GM19468 (cell line): ENCODE data around the gene OR5AL1.
"Not testable (repeated sequence)": the region's sequence is repeated elsewhere in the genome, so short reads cannot be mapped to it uniquely, and the experiment has no call there.

Source experiments
- ATAC-seq: cut with Tn5 transposase; IDR thresholded peaks from one replicate; pipeline ENCODE4 v1.9.1; 2021; ENCODE audit warnings: mild to moderate bottlenecking, moderate library complexity, moderate number of reproducible peaks; ENCODE audit not compliant: unreplicated experiment; ENCODE audit errors: extremely low read depth

Gene OR5AL1

GRCh38 chr11:56412396-56412795 is at the start of gene OR5AL1:
Gene OR5AL1 (plus strand): TSS chr11:56412696.
- no peak for ATAC-seq

- no peak for ATAC-seq
These were observed 37.2 kb upstream of the OR5AL1 start, which contains the start of gene OR8U1 for GRCh38 chr11:56375324-56375723. Gene OR8U1 (plus strand): TSS chr11:56375624. CDS start chr11:56375624, 0 bp downstream.

GRCh38 chr11:56380120-56380519 is 32.4 kb upstream of the OR5AL1 start:
- no peak for ATAC-seq

GRCh38 chr11:56394381-56394780 is 18.1 kb upstream of the OR5AL1 start:
- no peak for ATAC-seq

GRCh38 chr11:56396047-56396446 is 16.4 kb upstream of the OR5AL1 start:
- no peak for ATAC-seq

GRCh38 chr11:56401858-56402461 is 10.5 kb upstream of the OR5AL1 start:
- ATAC-seq = not testable (repeated sequence)

GRCh38 chr11:56404393-56404792 is 8.1 kb upstream of the OR5AL1 start:
- no peak for ATAC-seq

- no peak for ATAC-seq
These were observed 1.7 kb upstream of the OR5AL1 start for GRCh38 chr11:56410801-56411200.

- ATAC-seq = no peak
These were observed 41.0 kb downstream of the OR5AL1 start for GRCh38 chr11:56453521-56453920.

GRCh38 chr11:56457076-56457475 is 44.6 kb downstream of the OR5AL1 start:
- no peak for ATAC-seq
